ENCODE measurements around the gene GMDS. TPM values are rescaled to one million over a fixed set of nuclear protein-coding genes. Genes with fewer than 3 reads are reported as not detected.

The GMDS gene
- total RNA-seq, 1 experiment from 2014 or later: 27.6 TPM

DNA sequence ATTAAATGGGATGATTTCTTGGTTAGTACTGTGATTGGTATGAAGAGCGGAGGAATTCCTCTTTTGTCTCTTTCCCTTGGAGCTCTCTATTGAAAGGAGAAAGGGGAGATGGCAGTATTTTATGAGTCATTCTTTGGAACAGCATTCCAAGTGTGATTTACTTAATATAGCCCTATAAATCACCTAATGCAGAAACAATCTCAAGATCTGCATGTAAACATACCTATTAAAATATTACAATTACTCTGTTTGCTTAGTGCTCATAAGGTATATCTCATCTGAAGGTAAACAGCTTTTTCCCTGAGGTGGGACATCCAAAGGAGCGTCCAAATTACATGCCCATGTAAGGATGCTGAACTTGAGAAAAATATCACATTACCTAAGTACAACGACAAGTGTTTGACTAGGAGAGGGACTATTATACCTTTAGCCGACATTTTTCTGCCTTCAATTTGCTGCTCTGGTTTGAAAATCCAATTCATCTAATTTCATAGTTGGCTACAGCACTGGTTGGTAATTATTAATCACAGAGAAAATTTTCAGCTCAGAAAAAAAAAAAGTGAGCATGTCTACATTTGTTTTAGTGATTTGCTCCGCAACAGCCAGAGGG, 406.7 kb downstream of the GMDS start:
- Histone ChIP-seq H3K56ac (ENCODE audit: insufficient read length, low read depth, low read length) (no peak overlapping the region), H3K27me3 (ENCODE audit: insufficient read depth, low read length) (no peaks in the 10 kb centered on the region), H3K4me1 (ENCODE audit: insufficient read depth, low read length) (peaks cover 3% of the 10 kb centered on the region; the same call in 1 of the 2 replicates), H3K4ac (ENCODE audit: low read depth, low read length) (no peak overlapping the region), H4K20me1 (ENCODE audit: control insufficient read depth, insufficient read depth, insufficient read length) (no peaks in the 10 kb centered on the region), H3K23ac (ENCODE audit: insufficient read length, low read depth, low read length) (no peak overlapping the region), H2AFZ (ENCODE audit: low read length) (no peak overlapping the region), H4K8ac (replicated peaks; ENCODE audit: insufficient read length, low read depth, low read length) (no peak overlapping the region), H3K4me2 (ENCODE audit: insufficient read depth, insufficient read length, low read length) (no peak overlapping the region), H3K79me1 (ENCODE audit: insufficient read depth, low read depth, low read length, poor library complexity, severe bottlenecking) (no peaks in the 10 kb centered on the region), H2BK20ac (ENCODE audit: low read depth, low read length, poor library complexity, severe bottlenecking) (no peak overlapping the region), H2BK12ac (ENCODE audit: insufficient read length, low read depth, low read length) (no peak overlapping the region), H3K79me2 (ENCODE audit: insufficient read depth, low read length) (no peaks in the 10 kb centered on the region), H2BK5ac (ENCODE audit: insufficient read length, low read length) (no peak overlapping the region), H2BK120ac (ENCODE audit: low read depth, low read length, poor library complexity, severe bottlenecking) (no peak overlapping the region), H3K18ac (ENCODE audit: insufficient read length, low read depth, low read length) (no peak overlapping the region), H2BK15ac (ENCODE audit: low read depth, low read length) (no peak overlapping the region), H3K9me3 (ENCODE audit: control insufficient read depth, low read depth, low read length) (no peaks in the 10 kb centered on the region), H4K5ac (ENCODE audit: insufficient read length, low read depth, low read length) (no peak overlapping the region), H3K14ac (ENCODE audit: insufficient read depth, low read length) (no peak overlapping the region), H3K23me2 (ENCODE audit: insufficient read length, low read depth, low read length, poor library complexity, severe bottlenecking) (no peaks in the 10 kb centered on the region), H4K91ac (ENCODE audit: insufficient read length, low read depth, low read length) (no peak overlapping the region), H2AK5ac (ENCODE audit: insufficient read length, low read length) (no peak overlapping the region), H3K9ac (ENCODE audit: extremely low read depth, insufficient read length, low read length) (no peak overlapping the region), H3K27ac (ENCODE audit: insufficient read length, low read depth, low read length) (no peak overlapping the region), H3T11ph (ENCODE audit: low read length) (no peak overlapping the region)
- Mint-ChIP-seq H3K9me3 (no peaks in the 10 kb centered on the region; a peak in 1 of 5 replicates), H3K36me3 (ENCODE audit: insufficient read depth in 1 of 3, low read depth in 3 of 3) (no peaks in the 10 kb centered on the region; a peak in 1 of 7 replicates), H3K27me3 (ENCODE audit: low read depth) (no peaks in the 10 kb centered on the region; the same call in 1 of the 2 replicates), H3K4me1 (peaks cover 41 to 42% of the 10 kb centered on the region in 2 experiments), H3K27ac (no peak overlapping the region), H3K4me3 (no peak overlapping the region)
- TF ChIP-seq, protein P1, sequence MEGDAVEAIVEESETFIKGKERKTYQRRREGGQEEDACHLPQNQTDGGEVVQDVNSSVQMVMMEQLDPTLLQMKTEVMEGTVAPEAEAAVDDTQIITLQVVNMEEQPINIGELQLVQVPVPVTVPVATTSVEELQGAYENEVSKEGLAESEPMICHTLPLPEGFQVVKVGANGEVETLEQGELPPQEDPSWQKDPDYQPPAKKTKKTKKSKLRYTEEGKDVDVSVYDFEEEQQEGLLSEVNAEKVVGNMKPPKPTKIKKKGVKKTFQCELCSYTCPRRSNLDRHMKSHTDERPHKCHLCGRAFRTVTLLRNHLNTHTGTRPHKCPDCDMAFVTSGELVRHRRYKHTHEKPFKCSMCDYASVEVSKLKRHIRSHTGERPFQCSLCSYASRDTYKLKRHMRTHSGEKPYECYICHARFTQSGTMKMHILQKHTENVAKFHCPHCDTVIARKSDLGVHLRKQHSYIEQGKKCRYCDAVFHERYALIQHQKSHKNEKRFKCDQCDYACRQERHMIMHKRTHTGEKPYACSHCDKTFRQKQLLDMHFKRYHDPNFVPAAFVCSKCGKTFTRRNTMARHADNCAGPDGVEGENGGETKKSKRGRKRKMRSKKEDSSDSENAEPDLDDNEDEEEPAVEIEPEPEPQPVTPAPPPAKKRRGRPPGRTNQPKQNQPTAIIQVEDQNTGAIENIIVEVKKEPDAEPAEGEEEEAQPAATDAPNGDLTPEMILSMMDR (conservative IDR thresholded peaks at IDR 0.05): no peak
- DNase-seq: no peak
- no CpG with 5 or more reads among the region's 5 CpGs for WGBS (ENCODE audit: extremely low coverage, insufficient read length, low lambda C conversion rate)
